Keratinocyte (primary cell): ENCODE results near the gene SSTR1. TPM values are rescaled to one million over a fixed set of nuclear protein-coding genes. Genes with fewer than 3 reads are reported as not detected.
A peak's percentile ranks its signal among the peaks of the same experiment; 100 is the strongest.

ENCODE experiments used
- DNase-seq: peaks from one replicate; pipeline ENCODE4 v3.0.0-alpha.2; 2011; ENCODE audit warnings: low read depth, missing footprints, low spot score
- FAIRE-seq: peaks from 2 replicates; lab custom pipeline; 2011; peaks lifted over from hg19 to GRCh38; lab: Jason Lieb, UNC
- H2AFZ ChIP-seq: 2 replicates; pipeline ENCODE4 v1.6.0; 2012; ENCODE audit warnings: low read length, control low read depth, inconsistent platforms; ENCODE audit not compliant: control insufficient read depth
- H3K27ac ChIP-seq: 2 replicates; pipeline ENCODE4 v1.5.1; 2011; ENCODE audit warnings: low read length; ENCODE audit not compliant: control insufficient read depth, insufficient read depth
- H3K27me3 ChIP-seq: 3 replicates; pipeline ENCODE4 v1.6.0; 2011; ENCODE audit warnings: low read length; ENCODE audit not compliant: control insufficient read depth, insufficient read depth; ENCODE audit errors: extremely low read depth
- H3K36me3 ChIP-seq, 2 experiments: 2 replicates in 1 of 2; 3 replicates in 1 of 2; pipeline ENCODE4 v1.5.1; 2011; ENCODE audit warnings: low read length in 2 of 2, mild to moderate bottlenecking in 1 of 2; ENCODE audit not compliant: control insufficient read depth in 2 of 2, insufficient read depth in 2 of 2; ENCODE audit errors: extremely low read depth in 1 of 2
- H3K4me1 ChIP-seq: 3 replicates; pipeline ENCODE4 v1.5.1; 2011; ENCODE audit warnings: low read length; ENCODE audit not compliant: control insufficient read depth, insufficient read depth; ENCODE audit errors: extremely low read depth
- H3K4me2 ChIP-seq: 3 replicates; pipeline ENCODE4 v1.6.0; 2011; ENCODE audit warnings: low read depth, low read length; ENCODE audit not compliant: control insufficient read depth, insufficient read depth; ENCODE audit errors: extremely low read depth
- H3K4me3 ChIP-seq, 3 experiments: fragments of 200-600 bp in 1 of 3; sonication (generic) in 1 of 3; 2 replicates in 2 of 3; 3 replicates in 1 of 3; pipeline ENCODE4 v1.5.1; 2011 to 2016; ENCODE audit warnings: low read length in 3 of 3, mild to moderate bottlenecking in 3 of 3, control low read depth in 2 of 3, inconsistent platforms in 1 of 3, low read depth in 1 of 3, mixed read lengths in 1 of 3, mixed run types in 1 of 3, moderate library complexity in 1 of 3; ENCODE audit not compliant: control insufficient read depth in 2 of 3, insufficient read depth in 2 of 3; ENCODE audit errors: extremely low read depth in 1 of 3
- H3K79me2 ChIP-seq: 2 replicates; pipeline ENCODE4 v1.6.0; 2012; ENCODE audit warnings: low read length; ENCODE audit not compliant: control insufficient read depth, insufficient read depth
- H3K9ac ChIP-seq: 3 replicates; pipeline ENCODE4 v1.6.0; 2011; ENCODE audit warnings: low read length; ENCODE audit not compliant: control insufficient read depth, insufficient read depth; ENCODE audit errors: extremely low read depth
- H3K9me1 ChIP-seq: 3 replicates; pipeline ENCODE4 v1.6.0; 2011; ENCODE audit warnings: low read length; ENCODE audit not compliant: control insufficient read depth, insufficient read depth; ENCODE audit errors: extremely low read depth
- H3K9me3 ChIP-seq: 2 replicates; pipeline ENCODE4 v1.5.1; 2012; ENCODE audit warnings: low read depth, low read length; ENCODE audit not compliant: control insufficient read depth
- H4K20me1 ChIP-seq: 3 replicates; pipeline ENCODE4 v1.6.0; 2011; ENCODE audit warnings: low read length; ENCODE audit not compliant: control insufficient read depth, insufficient read depth; ENCODE audit errors: extremely low read depth
- EZH2 ChIP-seq: IDR thresholded peaks from one replicate; pipeline ENCODE4 v1.6.1; 2012; ENCODE audit warnings: inconsistent platforms, mild to moderate bottlenecking, low read length, moderate library complexity
- dilution Hi-C: fragments of 300-500 bp; cut with MboI; formaldehyde crosslinking; loops from one replicate; pipeline ENCODE4 v1.7.0; 2020; ENCODE audit warnings: low sequenced_read_pairs; ENCODE audit not compliant: extremely low pct_ligation_motif_present
- polyA plus RNA-seq, 5 experiments: library from polyadenylated mRNA; depleted of rRNA in 3 of 5; stranded (reverse) in 3 of 5; stranded (forward) in 1 of 5; unstranded in 1 of 5; fragments of >200 nt; gene quantifications; 1 replicate in 1 of 5; 2 replicates in 3 of 5; 3 replicates in 1 of 5; pipeline versions ENCODE4 v1.2.1 to v1.2.3, GENCODE V29; 2011 to 2012; ENCODE audit warnings: missing spikeins in 2 of 5, low read depth in 1 of 5, low replicate concordance in 1 of 5
- TF ChIP-seq, protein P1 (sequence below), 3 experiments: IDR thresholded peaks in 1 of 3; conservative IDR thresholded peaks in 1 of 3; optimal IDR thresholded peaks in 1 of 3; 2 replicates in 2 of 3; 3 replicates in 1 of 3; pipeline versions ENCODE3 to v1.5.1; 2011; ENCODE audit warnings: low read length in 3 of 3, mild to moderate bottlenecking in 3 of 3, moderate library complexity in 2 of 3, control low read depth in 1 of 3, inconsistent platforms in 1 of 3; ENCODE audit not compliant: insufficient read depth in 2 of 3; ENCODE audit errors: extremely low read depth in 1 of 3

Gene SSTR1
- polyA plus RNA-seq, 1 donor (not counting 4 experiments of a cell fraction or from before 2014, with no cell fraction given), result 0.05 TPM

- FAIRE-seq, result no peak
- dilution Hi-C loops, result no loop called here
- peaks cover 50% of the 10 kb centered on the region for H3K27me3 ChIP-seq
- H3K79me2 ChIP-seq, result no peaks in the 10 kb centered on the region
- no peak overlapping the region for H2AFZ ChIP-seq
- no peak overlapping the region for H3K27ac ChIP-seq
- H3K4me1 ChIP-seq, result peaks cover 20% of the 10 kb centered on the region
- H4K20me1 ChIP-seq, result peaks cover 2% of the 10 kb centered on the region
- H3K9me1 ChIP-seq, result no peaks in the 10 kb centered on the region
- TF ChIP-seq EZH2, result peak; percentile 37
- TF ChIP-seq, protein P1, sequence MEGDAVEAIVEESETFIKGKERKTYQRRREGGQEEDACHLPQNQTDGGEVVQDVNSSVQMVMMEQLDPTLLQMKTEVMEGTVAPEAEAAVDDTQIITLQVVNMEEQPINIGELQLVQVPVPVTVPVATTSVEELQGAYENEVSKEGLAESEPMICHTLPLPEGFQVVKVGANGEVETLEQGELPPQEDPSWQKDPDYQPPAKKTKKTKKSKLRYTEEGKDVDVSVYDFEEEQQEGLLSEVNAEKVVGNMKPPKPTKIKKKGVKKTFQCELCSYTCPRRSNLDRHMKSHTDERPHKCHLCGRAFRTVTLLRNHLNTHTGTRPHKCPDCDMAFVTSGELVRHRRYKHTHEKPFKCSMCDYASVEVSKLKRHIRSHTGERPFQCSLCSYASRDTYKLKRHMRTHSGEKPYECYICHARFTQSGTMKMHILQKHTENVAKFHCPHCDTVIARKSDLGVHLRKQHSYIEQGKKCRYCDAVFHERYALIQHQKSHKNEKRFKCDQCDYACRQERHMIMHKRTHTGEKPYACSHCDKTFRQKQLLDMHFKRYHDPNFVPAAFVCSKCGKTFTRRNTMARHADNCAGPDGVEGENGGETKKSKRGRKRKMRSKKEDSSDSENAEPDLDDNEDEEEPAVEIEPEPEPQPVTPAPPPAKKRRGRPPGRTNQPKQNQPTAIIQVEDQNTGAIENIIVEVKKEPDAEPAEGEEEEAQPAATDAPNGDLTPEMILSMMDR (optimal IDR thresholded peaks at IDR 0.05 in 1 of 3, IDR thresholded peaks at IDR 0.05 in 1 of 3, conservative IDR thresholded peaks at IDR 0.05 in 1 of 3; ENCODE audit: extremely low read depth in 1 of 3, insufficient read depth in 2 of 3, low read length in 3 of 3), result no peak
- H3K9ac ChIP-seq, result no peak overlapping the region
- H3K4me2 ChIP-seq, result peak overlapping the region; percentile 62
- H3K36me3 ChIP-seq, result no peaks in the 10 kb centered on the region
- peak overlapping the region in 1 of 3 experiments; percentile 48 for H3K4me3 ChIP-seq
- peaks cover 7% of the 10 kb centered on the region for H3K9me3 ChIP-seq
- no peak for DNase-seq
These were observed 3.0 kb downstream of the SSTR1 start for GRCh38 chr14:38210587-38211216.

DNA sequence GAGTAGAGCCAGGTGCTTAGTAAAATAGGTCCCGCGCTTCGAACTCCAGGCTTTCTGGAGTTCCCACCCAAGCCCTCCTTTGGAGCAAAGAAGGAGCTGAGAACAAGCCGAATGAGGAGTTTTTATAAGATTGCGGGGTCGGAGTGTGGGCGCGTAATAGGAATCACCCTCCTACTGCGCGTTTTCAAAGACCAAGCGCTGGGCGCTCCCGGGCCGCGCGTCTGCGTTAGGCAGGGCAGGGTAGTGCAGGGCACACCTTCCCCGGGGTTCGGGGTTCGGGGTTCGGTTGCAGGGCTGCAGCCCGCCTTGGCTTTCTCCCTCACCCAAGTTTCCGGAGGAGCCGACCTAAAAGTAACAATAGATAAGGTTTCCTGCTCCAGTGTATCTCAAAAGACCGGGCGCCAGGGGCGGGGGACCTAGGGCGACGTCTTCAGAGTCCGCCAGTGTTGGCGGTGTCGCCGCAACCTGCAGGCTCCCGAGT lies 3.6 kb downstream of the SSTR1 start:
- Histone ChIP-seq H3K27me3 (peaks cover 50% of the 10 kb centered on the region), H3K27ac (no peak overlapping the region), H3K9me1 (no peaks in the 10 kb centered on the region), H3K9ac (no peak overlapping the region), H4K20me1 (peaks cover 2% of the 10 kb centered on the region), H3K36me3 (no peaks in the 10 kb centered on the region), H3K9me3 (peaks cover 7% of the 10 kb centered on the region), H3K4me3 (no peak overlapping the region), H2AFZ (no peak overlapping the region), H3K4me2 (no peak overlapping the region), H3K79me2 (no peaks in the 10 kb centered on the region), H3K4me1 (peaks cover 20% of the 10 kb centered on the region)
- TF ChIP-seq, protein P1 (optimal IDR thresholded peaks at IDR 0.05 in 1 of 3, IDR thresholded peaks at IDR 0.05 in 1 of 3, conservative IDR thresholded peaks at IDR 0.05 in 1 of 3; ENCODE audit: extremely low read depth in 1 of 3, insufficient read depth in 2 of 3, low read length in 3 of 3), result no peak
- no peak for TF ChIP-seq EZH2
- no peak for FAIRE-seq
- no peak for DNase-seq
- dilution Hi-C loops, result no loop called here
